Mesodermal cell (in vitro differentiated cells): ENCODE measurements around the gene TUBB1.
A peak's percentile ranks its signal among the peaks of the same experiment; 100 is the strongest.
"Not testable (repeated sequence)": the region's sequence is repeated elsewhere in the genome, so short reads cannot be mapped to it uniquely, and the experiment has no call there.

ENCODE experiments used
- H3K27ac ChIP-seq: 2 replicates; pipeline ENCODE4 v1.7.0; 2013; ENCODE audit warnings: mild to moderate bottlenecking, low read depth, low read length, moderate library complexity; ENCODE audit not compliant: severe bottlenecking
- H3K36me3 ChIP-seq: 2 replicates; pipeline ENCODE4 v1.7.1; 2013; ENCODE audit warnings: mild to moderate bottlenecking, low read length, moderate library complexity; ENCODE audit not compliant: control insufficient read depth, insufficient read depth
- H3K4me1 ChIP-seq: one replicate; pipeline ENCODE4 v1.7.1; 2013; ENCODE audit warnings: mild to moderate bottlenecking, low read length; ENCODE audit not compliant: insufficient read depth, control insufficient read depth, poor library complexity, severe bottlenecking
- H3K4me3 ChIP-seq: 2 replicates; pipeline ENCODE4 v1.7.0; 2013; ENCODE audit warnings: low read length, control low read depth, mild to moderate bottlenecking; ENCODE audit not compliant: insufficient read depth, poor library complexity, severe bottlenecking; ENCODE audit errors: extremely low read depth
- H3K9me3 ChIP-seq: 2 replicates; pipeline ENCODE4 v1.7.1; 2013; ENCODE audit warnings: mild to moderate bottlenecking, low read length, moderate library complexity; ENCODE audit not compliant: control insufficient read depth
- WGBS, 2 experiments: methylation state at CpG; one replicate each; pipeline ENCODE4 v1.1.5; 2013; ENCODE audit warnings: missing lambda C conversion rate in 2 of 2; ENCODE audit not compliant: insufficient coverage in 2 of 2; 5-methylcytosine and 5-hydroxymethylcytosine counted together

Gene TUBB1

DNA sequence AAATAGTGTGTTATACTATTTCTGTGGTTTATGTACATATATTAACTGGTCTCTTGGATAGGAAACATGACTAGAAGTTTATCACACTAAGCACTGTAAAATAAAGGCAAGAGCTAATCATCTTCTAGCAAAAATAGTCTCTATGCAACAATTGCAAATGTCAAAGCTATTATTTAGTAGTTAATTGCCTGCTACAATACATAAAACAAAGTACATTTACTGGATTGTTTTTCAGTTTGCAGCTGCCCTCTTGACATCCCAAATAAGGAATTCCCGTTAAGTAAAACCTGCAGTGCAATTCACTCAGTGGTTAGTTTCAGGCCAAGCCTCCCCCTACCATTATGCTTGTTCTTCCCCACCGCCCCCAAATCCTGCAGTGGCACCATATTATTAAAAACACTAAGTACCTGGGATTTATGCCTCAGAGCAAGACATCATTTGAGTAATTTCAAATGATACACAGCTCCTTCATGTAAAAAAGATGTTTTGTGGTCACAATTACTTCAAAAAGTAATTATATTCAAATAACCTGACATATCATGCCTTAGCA lies 14.5 kb downstream of the TUBB1 start:
- peaks cover 58% of the 10 kb centered on the region for H3K36me3 ChIP-seq
- 91 to 100% methylated on average over 2 of the region's 2 CpGs for WGBS, 2 experiments
- no peak overlapping the region for H3K27ac ChIP-seq
- no peaks in the 10 kb centered on the region for H3K9me3 ChIP-seq
- H3K4me3 ChIP-seq = no peak overlapping the region
- H3K4me1 ChIP-seq = peaks cover 16% of the 10 kb centered on the region

DNA sequence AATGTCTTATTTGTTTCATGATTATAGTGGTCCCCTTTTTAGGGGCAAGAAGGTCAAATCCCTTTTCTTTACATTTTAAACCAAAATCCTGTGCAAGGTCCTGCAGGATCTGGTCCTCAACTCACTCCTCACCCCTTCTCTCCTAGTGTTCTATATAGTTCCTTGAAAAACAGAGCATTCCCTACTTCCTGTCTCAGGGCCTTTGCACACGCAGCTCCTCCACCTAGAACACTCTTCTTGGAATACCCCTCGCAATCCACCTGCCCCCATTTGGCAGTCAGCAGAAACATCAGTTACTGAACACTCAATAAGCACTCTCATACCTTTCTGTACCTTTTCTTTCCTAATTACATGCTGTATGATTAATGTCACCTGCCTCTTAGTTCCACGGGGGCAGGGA lies 16.2 kb downstream of the TUBB1 start:
- H3K4me3 ChIP-seq = no peak overlapping the region
- 90 to 97% methylated on average over 3 of the region's 3 CpGs for WGBS, 2 experiments
- H3K27ac ChIP-seq = no peak overlapping the region
- H3K4me1 ChIP-seq = peaks cover 7% of the 10 kb centered on the region
- no peaks in the 10 kb centered on the region for H3K9me3 ChIP-seq
- peaks cover 53% of the 10 kb centered on the region for H3K36me3 ChIP-seq

DNA sequence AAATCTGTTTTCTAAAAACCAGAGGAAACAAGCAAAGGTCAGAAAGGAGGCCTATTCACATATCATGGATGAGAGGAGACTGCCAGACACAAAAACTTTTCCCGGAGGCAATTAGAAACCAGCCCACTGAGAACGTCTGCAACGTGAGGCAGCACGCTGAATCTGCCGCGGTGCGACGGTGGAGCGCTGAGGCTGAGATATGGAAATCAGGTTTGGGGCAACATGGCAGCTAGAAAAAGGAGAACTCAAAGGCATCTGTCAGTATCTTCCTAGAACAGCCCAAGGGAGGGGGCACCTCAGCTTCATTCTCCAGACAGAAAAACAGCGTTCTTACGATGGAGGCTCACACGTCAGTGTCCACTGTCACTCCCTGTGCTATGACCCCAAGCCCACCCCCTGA lies 18.2 kb downstream of the TUBB1 start:
- peaks cover 5% of the 10 kb centered on the region for H3K9me3 ChIP-seq
- H3K4me3 ChIP-seq = no peak overlapping the region
- H3K27ac ChIP-seq = no peak overlapping the region
- no peaks in the 10 kb centered on the region for H3K4me1 ChIP-seq
- peaks cover 59% of the 10 kb centered on the region for H3K36me3 ChIP-seq
- WGBS, 2 experiments = 96 to 100% methylated on average over 11 to 12 of the region's 12 CpGs

DNA sequence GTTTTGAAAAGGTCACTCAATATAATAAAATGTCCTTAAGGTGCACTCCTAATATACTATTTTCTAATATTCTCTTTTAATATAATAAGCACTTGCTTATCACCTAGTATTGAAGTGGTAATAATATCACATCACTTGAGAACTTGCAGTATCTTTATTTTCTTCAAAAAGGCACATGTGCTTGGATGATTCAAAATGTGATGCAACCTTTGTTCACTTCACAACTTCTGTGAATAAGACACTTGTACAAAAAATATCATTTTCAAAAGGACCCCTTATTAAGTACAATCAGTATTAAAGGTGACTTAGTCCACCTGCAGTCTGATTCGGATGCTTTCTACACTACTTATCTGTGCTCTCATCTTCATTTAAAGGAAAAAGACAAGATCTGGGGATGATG lies 20.0 kb downstream of the TUBB1 start:
- 100% methylated on average over 1 of the region's 1 CpG; no CpG with 5 or more reads in 1 of the 2 experiments for WGBS, 2 experiments
- Histone ChIP-seq H3K36me3 (peaks cover 59% of the 10 kb centered on the region), H3K27ac (no peak overlapping the region), H3K4me1 (no peaks in the 10 kb centered on the region), H3K9me3 (peaks cover 5% of the 10 kb centered on the region), H3K4me3 (no peak overlapping the region)

DNA sequence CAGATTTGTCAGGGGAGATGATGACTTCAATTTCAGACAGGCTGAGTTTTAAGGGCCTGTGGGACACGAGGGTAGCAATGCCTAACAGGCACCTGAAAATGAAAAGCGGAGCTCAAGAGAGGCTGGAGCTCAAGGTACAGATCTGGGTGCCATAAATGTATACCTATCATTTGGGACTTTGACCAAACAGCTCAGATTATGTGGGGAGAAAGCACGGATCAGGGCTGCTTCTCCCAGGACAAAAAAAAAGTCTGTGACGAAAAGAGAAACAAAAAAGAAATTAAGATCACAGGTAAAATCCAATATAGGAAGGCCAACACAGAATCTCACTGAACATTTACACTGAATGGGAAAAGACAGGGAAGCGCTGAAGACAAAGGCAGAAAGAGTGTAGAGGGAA lies 21.4 kb downstream of the TUBB1 start:
- Histone ChIP-seq H3K36me3 (peaks cover 48% of the 10 kb centered on the region), H3K27ac (no peak overlapping the region), H3K4me3 (no peak overlapping the region), H3K4me1 (peaks cover 2% of the 10 kb centered on the region), H3K9me3 (peaks cover 5% of the 10 kb centered on the region)
- WGBS, 2 experiments = 98 to 100% methylated on average over 3 to 4 of the region's 5 CpGs

DNA sequence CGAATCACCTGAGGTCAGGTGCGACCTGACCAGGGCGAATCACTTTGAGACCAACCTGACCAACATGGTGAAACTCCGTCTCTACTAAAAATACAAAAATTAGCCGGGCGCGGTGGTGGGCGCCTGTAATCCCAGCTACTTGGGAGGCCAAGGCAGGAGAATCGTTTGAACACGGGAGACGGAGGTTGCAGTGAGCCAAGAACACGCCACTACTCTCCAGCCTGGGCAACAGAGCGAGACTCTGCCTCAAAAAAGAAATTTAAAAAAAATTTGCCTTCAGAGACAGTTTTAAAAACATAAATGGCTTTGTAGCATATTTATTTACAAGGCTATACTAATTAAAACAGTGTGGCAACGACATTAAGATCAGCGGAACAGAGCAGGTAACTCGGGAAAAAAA lies 22.3 kb downstream of the TUBB1 start:
- H3K27ac ChIP-seq, H3K9me3 ChIP-seq, H3K4me1 ChIP-seq: not testable (repeated sequence)
- 93 to 95% methylated on average over 8 to 13 of the region's 16 CpGs for WGBS, 2 experiments
- Histone ChIP-seq H3K4me3 (peak overlapping the region; percentile 79), H3K36me3 (peaks cover 40% of the 10 kb centered on the region)

DNA sequence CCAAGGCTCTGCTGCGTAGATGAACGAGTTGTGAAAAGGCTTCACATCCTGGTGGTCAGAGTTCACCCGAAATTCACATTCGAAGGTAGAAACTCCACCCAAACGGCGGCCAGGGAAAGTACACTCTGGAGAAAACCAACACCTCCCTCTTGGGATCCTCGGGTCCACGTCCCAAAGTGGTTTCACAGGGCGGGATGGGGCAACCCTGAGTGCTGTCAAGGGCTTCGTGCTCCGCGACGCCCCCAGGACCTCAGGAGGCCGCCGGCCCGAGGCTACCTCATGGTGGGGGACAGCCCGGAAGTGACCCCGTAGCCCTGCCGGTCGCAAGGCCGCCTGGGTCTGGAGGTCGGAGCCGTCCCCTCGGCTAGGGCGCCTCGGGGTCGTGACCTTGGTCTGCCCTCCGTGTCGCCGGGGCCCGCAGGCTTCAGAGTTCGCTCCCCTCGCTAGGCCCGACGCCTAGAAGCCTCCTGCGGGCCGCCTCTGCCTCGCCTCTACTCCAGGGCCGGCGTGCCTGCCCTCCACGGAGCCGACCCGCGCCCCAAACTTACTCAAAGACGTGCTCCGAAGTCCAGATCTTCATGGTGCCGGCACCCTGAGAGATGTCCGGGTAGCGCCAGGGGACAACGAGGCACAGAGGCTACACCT lies 23.0 kb downstream of the TUBB1 start, which contains the start of gene PRELID3B:
Gene PRELID3B, minus strand, starts transcription at position 636 of the 645 bp plus-strand sequence. Its CDS starts 56 bp downstream, at position 580.
- H3K27ac ChIP-seq = peak within 1 kb of the TSS; percentile 49
- H3K36me3 ChIP-seq = peaks cover 33% of the 10 kb centered on the region
- H3K9me3 ChIP-seq = peaks cover 5% of the 10 kb centered on the region
- WGBS, 2 experiments = 8 to 11% methylated on average over 36 to 38 of the region's 50 CpGs
- H3K4me3 ChIP-seq = peak within 1 kb of the TSS; percentile 79
- peaks cover 10% of the 10 kb centered on the region for H3K4me1 ChIP-seq

DNA sequence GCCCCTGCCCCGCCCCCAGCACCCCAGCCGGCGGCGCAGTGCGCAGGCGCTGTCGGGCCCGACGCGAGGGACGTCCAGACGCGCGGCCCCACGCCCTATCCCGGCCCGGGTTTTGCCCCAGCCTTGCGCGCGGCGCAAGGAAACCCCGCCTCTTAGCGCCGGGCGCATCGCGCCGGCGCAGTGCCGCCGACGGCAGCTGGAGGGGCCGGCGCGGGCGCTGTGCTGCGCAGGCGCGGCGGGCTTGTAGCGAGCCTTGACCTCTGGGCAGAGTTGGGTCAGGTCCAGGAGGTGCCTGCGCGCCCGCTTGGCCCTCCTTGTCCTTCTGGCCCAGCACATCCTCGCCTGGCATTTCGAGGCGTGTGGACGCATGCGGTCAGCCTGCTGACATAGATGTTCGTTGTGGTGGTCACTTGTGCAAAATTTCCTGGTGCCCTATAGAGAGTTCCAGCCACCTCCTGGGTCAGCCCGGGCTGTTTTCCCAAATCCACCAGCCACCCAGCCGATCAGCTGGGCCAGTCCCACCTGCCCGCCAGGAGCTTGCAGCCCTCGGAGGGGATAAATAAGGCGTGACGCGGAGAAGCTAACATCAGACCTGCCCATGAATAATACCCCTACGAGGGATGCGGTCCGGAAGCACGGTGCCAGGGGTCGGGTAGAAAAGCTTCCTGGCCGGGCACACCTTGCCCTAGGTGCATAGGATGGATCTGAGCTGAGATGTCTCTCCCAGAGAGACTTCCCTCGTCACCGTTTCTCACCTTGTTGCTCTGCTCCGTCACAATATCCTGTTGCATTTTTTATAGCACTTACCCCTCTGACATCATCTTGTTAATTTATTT lies 23.8 kb downstream of the TUBB1 start:
- H3K27ac ChIP-seq = no peak overlapping the region
- peaks cover 26% of the 10 kb centered on the region for H3K36me3 ChIP-seq

DNA sequence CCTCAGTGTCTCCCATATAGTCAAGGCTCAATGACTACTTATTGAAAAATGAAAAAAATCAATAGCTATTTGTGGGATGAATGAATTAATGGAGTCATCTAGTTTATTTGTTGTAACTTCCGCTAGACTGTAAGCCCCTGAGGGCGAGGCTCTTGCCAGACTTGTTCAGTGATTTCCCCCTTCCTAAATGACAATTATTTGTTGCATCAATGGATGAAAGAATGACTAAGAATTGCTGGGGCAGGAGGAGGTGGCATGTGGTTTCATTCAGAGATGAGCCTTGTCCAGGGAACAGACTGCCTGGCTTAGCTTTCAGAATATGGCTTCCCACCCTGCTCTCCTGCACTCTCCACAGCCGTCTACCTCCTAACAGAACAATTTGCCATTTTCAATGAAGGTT lies 24.5 kb downstream of the TUBB1 start:
- H3K27ac ChIP-seq = no peak overlapping the region
- H3K4me3 ChIP-seq = no peak overlapping the region
- WGBS, 2 experiments = 100% methylated on average over 2 of the region's 3 CpGs; no CpG with 5 or more reads in 1 of the 2 experiments
- H3K4me1 ChIP-seq = peaks cover 17% of the 10 kb centered on the region
- H3K9me3 ChIP-seq = peaks cover 5% of the 10 kb centered on the region
- peaks cover 21% of the 10 kb centered on the region for H3K36me3 ChIP-seq

More for the DNA sequence above, 23.8 kb downstream of the TUBB1 start:
- 28 to 33% methylated on average over 47 to 57 of the region's 66 CpGs for WGBS, 2 experiments
- Histone ChIP-seq H3K9me3 (peaks cover 5% of the 10 kb centered on the region), H3K4me1 (peaks cover 11% of the 10 kb centered on the region), H3K4me3 (peak overlapping the region; percentile 79)

DNA sequence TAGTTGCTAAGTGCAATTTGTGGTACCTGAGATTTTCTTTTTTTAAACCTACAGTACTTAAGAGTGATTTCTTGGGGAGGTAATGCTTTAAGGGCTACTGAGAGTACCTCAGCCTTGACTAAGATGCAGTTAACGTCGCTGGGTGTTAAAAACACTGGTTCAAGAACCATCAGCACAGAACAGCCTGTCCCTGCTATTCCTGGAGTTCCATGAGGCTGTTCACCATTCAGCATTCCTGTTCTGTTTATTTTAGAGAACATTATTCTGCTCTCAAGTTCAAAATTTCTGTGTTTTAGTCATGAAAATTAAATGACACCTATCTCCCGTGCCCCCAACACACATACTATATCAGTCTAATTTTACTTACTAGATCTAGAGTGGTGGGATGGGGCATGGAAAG lies 25.1 kb downstream of the TUBB1 start:
- Histone ChIP-seq H3K4me3 (no peak overlapping the region), H3K36me3 (peaks cover 21% of the 10 kb centered on the region), H3K27ac (no peak overlapping the region), H3K4me1 (peaks cover 17% of the 10 kb centered on the region), H3K9me3 (peaks cover 5% of the 10 kb centered on the region)
- 94 to 100% methylated on average over 2 of the region's 3 CpGs for WGBS, 2 experiments
